Liver (tissue), 3 donors: ENCODE data around the gene DOCK1.

Source experiments
- JUND ChIP-seq, 2 donors: IDR thresholded peaks; 2 replicates each; pipeline ENCODE4 v1.6.1; 2016; ENCODE audit warnings: antibody characterized with exemption in 2 of 2
- SP1 ChIP-seq: IDR thresholded peaks from 2 replicates; pipeline ENCODE4 v1.6.1; 2018; ENCODE audit warnings: antibody characterized with exemption, mild to moderate bottlenecking
- TAF1 ChIP-seq: conservative IDR thresholded peaks from 2 replicates; pipeline ENCODE4 v1.6.1; 2016; ENCODE audit warnings: antibody characterized with exemption, mild to moderate bottlenecking
- TF ChIP-seq, protein P1 (sequence below): fragments of 150-350 bp; IDR thresholded peaks from 2 replicates; pipeline ENCODE4 v1.5.1; 2017; ENCODE audit warnings: improper control_type of control experiment, low read depth, low read length; ENCODE audit not compliant: missing input control
- TF ChIP-seq, protein P2 (sequence below): IDR thresholded peaks from 2 replicates; pipeline ENCODE4 v1.6.1; 2016; ENCODE audit warnings: antibody characterized with exemption
- TF ChIP-seq, protein P3 (sequence below): IDR thresholded peaks from 2 replicates; pipeline ENCODE4 v1.6.1; 2016; ENCODE audit warnings: antibody characterized with exemption
- donor health status: healthy.
- donor health status: healthy.

DNA sequence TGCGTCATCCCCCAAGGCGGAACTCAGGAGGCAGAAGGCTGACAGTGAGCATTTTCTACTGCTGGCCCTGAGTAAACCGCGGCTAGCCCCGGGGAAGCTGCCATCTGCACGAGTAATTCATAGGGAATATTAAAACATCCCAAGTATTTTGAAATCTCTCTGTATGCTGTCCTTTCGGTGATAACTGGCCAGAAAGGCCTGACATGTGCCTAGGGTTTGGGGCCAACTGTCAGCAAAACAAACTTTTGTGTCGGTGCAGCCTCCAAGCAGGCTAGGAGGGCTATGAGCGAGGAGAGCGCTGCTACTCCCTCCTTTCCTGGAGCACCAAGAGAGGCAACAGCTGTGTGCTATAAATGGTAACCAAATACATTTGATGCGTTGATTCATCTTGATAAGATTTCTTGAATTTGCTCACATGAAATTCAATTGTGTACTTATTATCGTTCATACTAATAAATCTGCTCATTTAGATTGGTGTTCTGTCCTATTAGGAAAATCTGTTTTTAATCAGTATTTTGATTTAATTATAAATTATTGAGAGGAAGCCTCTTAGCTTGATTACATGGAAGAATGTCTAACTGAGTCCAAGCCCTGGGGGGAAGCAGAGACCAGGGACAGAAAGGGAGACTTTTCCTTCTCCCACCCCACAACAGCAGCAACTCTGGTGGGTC lies 519.5 kb downstream of the DOCK1 start:
- TF ChIP-seq, protein P1, sequence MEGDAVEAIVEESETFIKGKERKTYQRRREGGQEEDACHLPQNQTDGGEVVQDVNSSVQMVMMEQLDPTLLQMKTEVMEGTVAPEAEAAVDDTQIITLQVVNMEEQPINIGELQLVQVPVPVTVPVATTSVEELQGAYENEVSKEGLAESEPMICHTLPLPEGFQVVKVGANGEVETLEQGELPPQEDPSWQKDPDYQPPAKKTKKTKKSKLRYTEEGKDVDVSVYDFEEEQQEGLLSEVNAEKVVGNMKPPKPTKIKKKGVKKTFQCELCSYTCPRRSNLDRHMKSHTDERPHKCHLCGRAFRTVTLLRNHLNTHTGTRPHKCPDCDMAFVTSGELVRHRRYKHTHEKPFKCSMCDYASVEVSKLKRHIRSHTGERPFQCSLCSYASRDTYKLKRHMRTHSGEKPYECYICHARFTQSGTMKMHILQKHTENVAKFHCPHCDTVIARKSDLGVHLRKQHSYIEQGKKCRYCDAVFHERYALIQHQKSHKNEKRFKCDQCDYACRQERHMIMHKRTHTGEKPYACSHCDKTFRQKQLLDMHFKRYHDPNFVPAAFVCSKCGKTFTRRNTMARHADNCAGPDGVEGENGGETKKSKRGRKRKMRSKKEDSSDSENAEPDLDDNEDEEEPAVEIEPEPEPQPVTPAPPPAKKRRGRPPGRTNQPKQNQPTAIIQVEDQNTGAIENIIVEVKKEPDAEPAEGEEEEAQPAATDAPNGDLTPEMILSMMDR = no peak
- TF ChIP-seq TAF1 (no peak), JUND (IDR thresholded peaks at IDR 0.05) (no peak), SP1 (no peak)
- TF ChIP-seq, protein P2, sequence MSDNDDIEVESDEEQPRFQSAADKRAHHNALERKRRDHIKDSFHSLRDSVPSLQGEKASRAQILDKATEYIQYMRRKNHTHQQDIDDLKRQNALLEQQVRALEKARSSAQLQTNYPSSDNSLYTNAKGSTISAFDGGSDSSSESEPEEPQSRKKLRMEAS = no peak
- TF ChIP-seq, protein P3, sequence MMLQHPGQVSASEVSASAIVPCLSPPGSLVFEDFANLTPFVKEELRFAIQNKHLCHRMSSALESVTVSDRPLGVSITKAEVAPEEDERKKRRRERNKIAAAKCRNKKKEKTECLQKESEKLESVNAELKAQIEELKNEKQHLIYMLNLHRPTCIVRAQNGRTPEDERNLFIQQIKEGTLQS = no peak
